ENCODE results near the gene TIMM9. TPM values are rescaled to one million over a fixed set of nuclear protein-coding genes. Genes with fewer than 3 reads are reported as not detected.

TIMM9 gene
- total and polyA plus RNA-seq, 4 donors: 8.4 to 38.1 (median 17.3) TPM

DNA sequence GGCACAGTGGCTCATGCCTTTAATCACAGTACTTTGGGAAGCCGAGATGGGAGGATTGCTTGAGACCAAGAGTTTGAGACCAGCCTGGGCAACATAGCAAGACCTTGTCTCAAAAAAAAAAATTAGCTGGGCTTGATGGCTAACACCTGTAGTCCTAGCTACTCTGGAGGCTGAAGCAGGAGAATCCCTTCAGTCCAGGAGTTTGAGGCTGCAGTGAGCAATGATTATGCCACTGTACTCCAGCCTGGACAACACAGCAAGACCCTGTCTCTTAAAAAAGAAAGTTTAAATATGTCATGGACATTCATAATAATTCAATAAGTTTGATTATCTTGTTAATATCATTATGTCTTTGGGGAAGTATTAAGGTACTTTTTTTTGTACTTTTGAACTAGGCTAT is 39.1 kb upstream of the TIMM9 start:
- no peaks in the 10 kb centered on the region for H3K9me3 ChIP-seq (ENCODE audit: control insufficient read depth in 4 of 4, low read length in 3 of 4)
- TF ChIP-seq HNF4A (conservative IDR thresholded peaks at IDR 0.05): peak in 1 of 2 donors; percentile 34
- TF ChIP-seq, protein P1, sequence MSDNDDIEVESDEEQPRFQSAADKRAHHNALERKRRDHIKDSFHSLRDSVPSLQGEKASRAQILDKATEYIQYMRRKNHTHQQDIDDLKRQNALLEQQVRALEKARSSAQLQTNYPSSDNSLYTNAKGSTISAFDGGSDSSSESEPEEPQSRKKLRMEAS (IDR thresholded peaks at IDR 0.05): no peak
- TF ChIP-seq, protein P2, sequence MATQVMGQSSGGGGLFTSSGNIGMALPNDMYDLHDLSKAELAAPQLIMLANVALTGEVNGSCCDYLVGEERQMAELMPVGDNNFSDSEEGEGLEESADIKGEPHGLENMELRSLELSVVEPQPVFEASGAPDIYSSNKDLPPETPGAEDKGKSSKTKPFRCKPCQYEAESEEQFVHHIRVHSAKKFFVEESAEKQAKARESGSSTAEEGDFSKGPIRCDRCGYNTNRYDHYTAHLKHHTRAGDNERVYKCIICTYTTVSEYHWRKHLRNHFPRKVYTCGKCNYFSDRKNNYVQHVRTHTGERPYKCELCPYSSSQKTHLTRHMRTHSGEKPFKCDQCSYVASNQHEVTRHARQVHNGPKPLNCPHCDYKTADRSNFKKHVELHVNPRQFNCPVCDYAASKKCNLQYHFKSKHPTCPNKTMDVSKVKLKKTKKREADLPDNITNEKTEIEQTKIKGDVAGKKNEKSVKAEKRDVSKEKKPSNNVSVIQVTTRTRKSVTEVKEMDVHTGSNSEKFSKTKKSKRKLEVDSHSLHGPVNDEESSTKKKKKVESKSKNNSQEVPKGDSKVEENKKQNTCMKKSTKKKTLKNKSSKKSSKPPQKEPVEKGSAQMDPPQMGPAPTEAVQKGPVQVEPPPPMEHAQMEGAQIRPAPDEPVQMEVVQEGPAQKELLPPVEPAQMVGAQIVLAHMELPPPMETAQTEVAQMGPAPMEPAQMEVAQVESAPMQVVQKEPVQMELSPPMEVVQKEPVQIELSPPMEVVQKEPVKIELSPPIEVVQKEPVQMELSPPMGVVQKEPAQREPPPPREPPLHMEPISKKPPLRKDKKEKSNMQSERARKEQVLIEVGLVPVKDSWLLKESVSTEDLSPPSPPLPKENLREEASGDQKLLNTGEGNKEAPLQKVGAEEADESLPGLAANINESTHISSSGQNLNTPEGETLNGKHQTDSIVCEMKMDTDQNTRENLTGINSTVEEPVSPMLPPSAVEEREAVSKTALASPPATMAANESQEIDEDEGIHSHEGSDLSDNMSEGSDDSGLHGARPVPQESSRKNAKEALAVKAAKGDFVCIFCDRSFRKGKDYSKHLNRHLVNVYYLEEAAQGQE (IDR thresholded peaks at IDR 0.05): no peak
- H3K36me3 ChIP-seq (ENCODE audit: control insufficient read depth in 4 of 4, insufficient read depth in 3 of 4, low read depth in 1 of 4, low read length in 3 of 4): peaks cover 4 to 26% (median 21%) of the 10 kb centered on the region in 4 donors
- no peak overlapping the region for H3K27ac ChIP-seq (ENCODE audit: low read depth in 1 of 2, low read length in 2 of 2)
- 100% methylated on average over 1 of the region's 1 CpG for WGBS
- no peak overlapping the region for H3K4me3 ChIP-seq (ENCODE audit: low read depth in 1 of 3, low read length in 3 of 3)
- H3K27me3 ChIP-seq (ENCODE audit: control insufficient read depth in 4 of 4, insufficient read depth in 4 of 4, low read length in 3 of 4): no peaks in the 10 kb centered on the region
- DNase-seq (ENCODE audit: low spot score): no peak
- H3K4me1 ChIP-seq (ENCODE audit: control insufficient read depth in 4 of 4, insufficient read depth in 4 of 4, low read length in 3 of 4): peaks cover 0 to 3% (median 0%) of the 10 kb centered on the region in 4 donors
- H3K9ac ChIP-seq (ENCODE audit: low read depth in 1 of 2, low read length in 2 of 2): no peak overlapping the region

DNA sequence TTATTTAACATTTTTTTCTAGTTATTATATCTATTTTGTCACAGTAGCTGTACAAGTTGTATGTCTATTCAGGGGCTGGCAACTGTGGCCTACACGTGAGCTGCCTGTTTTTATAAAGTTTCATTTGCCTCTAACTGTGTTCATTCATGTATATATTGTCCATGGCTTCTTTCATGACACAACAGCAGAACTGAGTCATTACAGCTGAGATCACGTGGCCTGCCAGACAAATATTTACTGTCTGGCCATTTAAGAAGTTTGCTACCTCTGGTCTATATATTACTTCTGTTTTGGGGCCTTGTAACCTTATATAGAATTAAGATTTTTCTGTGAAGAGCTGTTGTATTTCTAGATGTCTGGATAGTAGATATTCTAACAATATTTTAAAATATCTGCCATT is 38.1 kb upstream of the TIMM9 start:
- WGBS: 78% methylated on average over 2 of the region's 2 CpGs
- Histone ChIP-seq H3K36me3 (ENCODE audit: control insufficient read depth in 4 of 4, insufficient read depth in 3 of 4, low read depth in 1 of 4, low read length in 3 of 4) (peaks cover 4 to 31% (median 21%) of the 10 kb centered on the region in 4 donors), H3K4me3 (ENCODE audit: low read depth in 1 of 3, low read length in 3 of 3) (no peak overlapping the region), H3K4me1 (ENCODE audit: control insufficient read depth in 4 of 4, insufficient read depth in 4 of 4, low read length in 3 of 4) (peaks cover 0 to 3% (median 0%) of the 10 kb centered on the region in 4 donors), H3K9me3 (ENCODE audit: control insufficient read depth in 4 of 4, low read length in 3 of 4) (no peaks in the 10 kb centered on the region), H3K27me3 (ENCODE audit: control insufficient read depth in 4 of 4, insufficient read depth in 4 of 4, low read length in 3 of 4) (no peaks in the 10 kb centered on the region), H3K9ac (ENCODE audit: low read depth in 1 of 2, low read length in 2 of 2) (no peak overlapping the region), H3K27ac (ENCODE audit: low read depth in 1 of 2, low read length in 2 of 2) (no peak overlapping the region)
- no peak for TF ChIP-seq TAF1 (conservative IDR thresholded peaks at IDR 0.05)
- TF ChIP-seq, protein P2 (IDR thresholded peaks at IDR 0.05): no peak
- TF ChIP-seq EGR1 (IDR thresholded peaks at IDR 0.05; ENCODE audit: low read depth in 2 of 2): no peak
- TF ChIP-seq HNF4G (IDR thresholded peaks at IDR 0.05): no peak
- TF ChIP-seq, protein P1 (IDR thresholded peaks at IDR 0.05): no peak
- TF ChIP-seq SP1 (IDR thresholded peaks at IDR 0.05): no peak
- TF ChIP-seq, protein P3, sequence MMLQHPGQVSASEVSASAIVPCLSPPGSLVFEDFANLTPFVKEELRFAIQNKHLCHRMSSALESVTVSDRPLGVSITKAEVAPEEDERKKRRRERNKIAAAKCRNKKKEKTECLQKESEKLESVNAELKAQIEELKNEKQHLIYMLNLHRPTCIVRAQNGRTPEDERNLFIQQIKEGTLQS (IDR thresholded peaks at IDR 0.05): no peak
- TF ChIP-seq FOXA1 (IDR thresholded peaks at IDR 0.05): no peak
- no peak for TF ChIP-seq YY1 (IDR thresholded peaks at IDR 0.05)
- no peak for TF ChIP-seq JUND (IDR thresholded peaks at IDR 0.05)
- no peak for DNase-seq (ENCODE audit: low spot score)
